ENCODE data around the gene NPC1.
"Not testable (repeated sequence)": the region's sequence is repeated elsewhere in the genome, so short reads cannot be mapped to it uniquely, and the experiment has no call there.

NPC1 gene

DNA sequence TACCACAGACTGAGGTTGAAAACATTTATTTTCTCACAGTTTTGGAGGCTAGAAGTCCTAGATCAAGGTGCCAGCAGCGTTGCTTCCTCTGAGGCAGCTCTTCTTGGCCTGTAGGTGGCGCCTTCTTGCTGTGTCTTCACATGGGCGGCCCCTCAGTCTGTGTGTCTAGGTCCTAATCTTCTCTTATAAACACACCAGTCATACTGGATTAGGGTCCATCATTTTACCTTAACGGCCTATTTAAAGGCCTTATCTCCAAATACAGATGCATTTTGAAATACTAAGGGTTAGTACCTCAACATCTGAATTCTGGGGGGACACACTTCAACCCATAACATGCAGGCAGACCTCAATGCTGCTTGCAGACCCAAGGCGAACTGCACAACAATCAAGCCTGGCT lies 87.4 kb downstream of the NPC1 start:
- Histone ChIP-seq H3K4me2 (peak overlapping the region; percentile 27; the same call in 1 of the 2 replicates), H4K20me1 (peaks cover 5% of the 10 kb centered on the region), H3K36me3 (no peaks in the 10 kb centered on the region), H3K4me1 (peaks cover 41% of the 10 kb centered on the region), H3K9ac (no peak overlapping the region), H3K9me3 (no peaks in the 10 kb centered on the region), H3K27me3 (no peaks in the 10 kb centered on the region), H3K4me3 (no peak overlapping the region), H3K27ac (no peak overlapping the region)
- no peak for TF ChIP-seq Cebpa-rat (IDR thresholded peaks at IDR 0.05)

DNA sequence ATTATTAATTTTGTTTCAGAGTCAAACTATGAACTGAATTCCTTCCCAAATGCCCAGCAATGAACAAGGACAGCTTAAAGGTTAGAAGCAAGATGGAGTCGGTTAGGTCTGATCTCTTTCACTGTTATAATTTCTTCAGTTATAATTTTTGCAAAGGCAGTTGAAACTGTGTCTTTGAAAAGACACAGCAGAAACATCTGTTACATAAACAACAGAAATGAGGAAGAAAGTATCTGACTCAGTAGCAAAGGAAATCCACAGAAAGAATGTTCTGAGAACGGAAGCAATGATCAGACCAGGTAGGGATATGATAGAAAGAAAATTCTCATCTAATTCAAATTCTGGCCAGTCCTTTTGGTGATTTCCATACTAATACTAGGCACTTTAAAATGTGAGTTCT lies 88.2 kb downstream of the NPC1 start:
- Histone ChIP-seq H3K36me3 (no peaks in the 10 kb centered on the region), H3K4me2 (peak overlapping the region; percentile 27), H3K27ac (no peak overlapping the region)

GRCh38 chr18:23495723-23496440 lies 90.4 kb downstream of the NPC1 start:
- Histone ChIP-seq H3K27ac (no peak overlapping the region), H3K9me3 (peaks cover 1% of the 10 kb centered on the region), H3K4me1 (peaks cover 28% of the 10 kb centered on the region; the same call in 1 of the 2 replicates), H3K9ac (no peak overlapping the region), H3K4me2 (no peak overlapping the region), H4K20me1 (no peaks in the 10 kb centered on the region), H3K27me3 (no peaks in the 10 kb centered on the region), H3K4me3 (no peak overlapping the region), H3K36me3 (no peaks in the 10 kb centered on the region)
- TF ChIP-seq Cebpa-rat (IDR thresholded peaks at IDR 0.05), result no peak

More for the DNA sequence above, 88.2 kb downstream of the NPC1 start:
- Histone ChIP-seq H3K9me3 (no peaks in the 10 kb centered on the region), H3K27me3 (no peaks in the 10 kb centered on the region), H4K20me1 (no peaks in the 10 kb centered on the region), H3K4me1 (peaks cover 40% of the 10 kb centered on the region), H3K4me3 (no peak overlapping the region), H3K9ac (no peak overlapping the region)
- TF ChIP-seq Cebpa-rat (IDR thresholded peaks at IDR 0.05), result no peak

DNA sequence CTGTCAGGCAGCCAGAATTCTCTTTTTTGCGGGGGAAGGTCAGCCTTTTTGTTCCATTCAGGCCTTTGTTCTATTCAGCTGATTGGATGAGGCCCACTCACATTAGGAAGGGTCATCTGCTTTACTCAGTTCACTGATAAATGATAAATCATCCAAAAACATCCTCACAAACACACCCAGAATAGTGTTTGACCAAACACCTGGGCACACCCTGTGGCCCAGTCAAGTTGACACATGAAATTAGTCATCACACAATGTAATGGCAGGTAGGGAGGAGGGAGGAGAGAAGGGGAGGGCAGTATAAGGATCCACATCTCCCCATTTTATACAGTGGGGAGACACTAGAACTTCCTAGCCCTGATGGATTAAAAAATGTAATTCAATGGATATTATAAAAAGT lies 91.3 kb downstream of the NPC1 start:
- no peak overlapping the region for H3K27ac ChIP-seq
- H3K4me3 ChIP-seq, result no peak overlapping the region
- peaks cover 10% of the 10 kb centered on the region for H3K9me3 ChIP-seq
- no peak overlapping the region for H3K9ac ChIP-seq
- peaks cover 28% of the 10 kb centered on the region; the same call in 1 of the 2 replicates for H3K4me1 ChIP-seq
- no peak overlapping the region for H3K4me2 ChIP-seq
- no peak for TF ChIP-seq Cebpa-rat (IDR thresholded peaks at IDR 0.05)
- no peaks in the 10 kb centered on the region for H4K20me1 ChIP-seq
- H3K27me3 ChIP-seq, result no peaks in the 10 kb centered on the region
- no peaks in the 10 kb centered on the region for H3K36me3 ChIP-seq

DNA sequence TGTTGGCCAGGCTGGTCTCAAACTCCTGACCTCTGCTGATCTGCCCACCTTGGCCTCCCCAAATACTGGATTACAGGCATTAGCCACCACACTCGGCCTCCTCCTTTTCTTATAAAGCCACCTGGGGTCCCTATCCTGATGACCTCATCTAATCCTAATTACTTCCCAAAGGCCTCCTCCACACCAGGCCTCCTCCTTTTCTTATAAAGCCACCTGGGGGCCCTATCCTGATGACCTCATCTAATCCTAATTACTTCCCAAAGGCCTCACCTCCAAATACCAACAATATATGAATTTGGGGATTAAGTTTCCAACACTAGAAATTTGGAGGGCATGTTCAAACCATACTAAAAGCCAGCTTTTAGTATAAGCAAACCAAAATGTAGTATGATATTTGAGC lies 92.7 kb downstream of the NPC1 start:
- H3K27ac ChIP-seq, result no peak overlapping the region
- no peak for TF ChIP-seq Cebpa-rat (IDR thresholded peaks at IDR 0.05)
- H3K9ac ChIP-seq, result no peak overlapping the region
- no peaks in the 10 kb centered on the region for H4K20me1 ChIP-seq
- peaks cover 17% of the 10 kb centered on the region; the same call in 1 of the 2 replicates for H3K4me1 ChIP-seq
- no peak overlapping the region for H3K4me2 ChIP-seq
- peaks cover 13% of the 10 kb centered on the region for H3K9me3 ChIP-seq
- H3K4me3 ChIP-seq, result no peak overlapping the region
- H3K36me3 ChIP-seq, result no peaks in the 10 kb centered on the region
- no peaks in the 10 kb centered on the region for H3K27me3 ChIP-seq

DNA sequence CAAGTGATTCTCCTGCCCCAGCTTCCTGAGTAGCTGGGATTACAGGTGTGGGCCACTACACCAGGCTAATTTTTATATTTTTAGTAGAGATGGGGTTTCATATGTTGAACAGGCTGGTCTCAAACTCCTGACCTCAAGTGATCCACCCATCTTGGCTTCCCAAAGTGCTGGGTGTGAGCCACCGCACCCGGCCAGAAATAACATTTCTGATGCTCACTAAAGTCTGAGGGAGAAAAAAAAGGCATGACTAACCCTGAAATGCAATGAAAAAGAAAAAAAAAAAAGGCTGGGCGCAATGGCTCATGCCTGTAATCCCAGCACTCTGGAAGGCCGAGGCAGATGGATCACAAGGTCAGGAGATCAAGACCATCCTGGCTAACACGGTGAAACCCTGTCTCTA lies 96.7 kb downstream of the NPC1 start:
- H3K4me2 ChIP-seq, H3K36me3 ChIP-seq, H3K27me3 ChIP-seq, H3K27ac ChIP-seq, H3K4me3 ChIP-seq, H4K20me1 ChIP-seq, H3K4me1 ChIP-seq, H3K9ac ChIP-seq: not testable (repeated sequence)
- H3K9me3 ChIP-seq, result peaks cover 13% of the 10 kb centered on the region

- no peak overlapping the region for H3K4me3 ChIP-seq
- no peaks in the 10 kb centered on the region for H3K27me3 ChIP-seq
- no peaks in the 10 kb centered on the region for H4K20me1 ChIP-seq
- peaks cover 13% of the 10 kb centered on the region for H3K9me3 ChIP-seq
- no peak for TF ChIP-seq Cebpa-rat (IDR thresholded peaks at IDR 0.05)
- H3K9ac ChIP-seq, result 0 out of 2 replicates have a peak overlapping the region, but pooled peaks have one; percentile 1
- H3K36me3 ChIP-seq, result peaks cover 6% of the 10 kb centered on the region; the same call in 1 of the 2 replicates
- H3K4me1 ChIP-seq, result peaks cover 8% of the 10 kb centered on the region; the same call in 1 of the 2 replicates
- H3K27ac ChIP-seq, result peak overlapping the region; percentile 32; the same call in 1 of the 2 replicates
- peak overlapping the region; percentile 44 for H3K4me2 ChIP-seq
Observed at GRCh38 chr18:23487738-23488570, 98.4 kb downstream of the NPC1 start.

DNA sequence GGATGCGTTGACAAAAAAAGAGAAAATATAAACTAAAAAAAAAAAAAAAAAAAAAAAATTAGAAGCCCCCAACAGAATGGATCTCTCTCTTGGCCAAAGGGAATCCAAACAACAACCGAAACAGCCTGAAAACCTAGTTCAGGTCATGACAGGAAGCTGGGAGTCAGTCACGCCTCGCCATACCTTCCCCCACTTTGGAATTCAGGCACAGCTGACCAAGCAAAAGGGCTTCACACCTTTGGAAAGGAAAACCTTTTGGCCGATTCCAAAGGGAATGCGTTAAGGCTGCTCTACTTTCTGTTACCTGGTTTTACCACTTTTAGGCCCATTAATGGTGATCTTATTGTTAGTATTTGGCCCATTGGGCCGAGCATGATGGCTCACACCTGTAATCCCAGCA lies 100.9 kb downstream of the NPC1 start:
- Histone ChIP-seq H4K20me1 (no peaks in the 10 kb centered on the region), H3K4me2 (no peak overlapping the region), H3K27ac (no peak overlapping the region), H3K27me3 (no peaks in the 10 kb centered on the region), H3K9ac (no peak overlapping the region), H3K4me1 (peaks cover 14% of the 10 kb centered on the region), H3K9me3 (peaks cover 7% of the 10 kb centered on the region), H3K4me3 (no peak overlapping the region), H3K36me3 (peaks cover 28% of the 10 kb centered on the region)
- TF ChIP-seq Cebpa-rat (IDR thresholded peaks at IDR 0.05), result no peak

- Histone ChIP-seq H3K4me1 (peaks cover 21% of the 10 kb centered on the region), H3K27me3 (no peaks in the 10 kb centered on the region), H3K4me3 (no peak overlapping the region), H4K20me1 (no peaks in the 10 kb centered on the region), H3K9me3 (no peaks in the 10 kb centered on the region), H3K4me2 (no peak overlapping the region), H3K36me3 (peaks cover 35% of the 10 kb centered on the region), H3K9ac (no peak overlapping the region), H3K27ac (no peak overlapping the region)
- no peak for TF ChIP-seq Cebpa-rat (IDR thresholded peaks at IDR 0.05)
Observed at GRCh38 chr18:23484561-23485182, 101.6 kb downstream of the NPC1 start.
